K562 (cell line): ENCODE measurements around the gene MYG1. TPM values are rescaled to one million over a fixed set of nuclear protein-coding genes. Genes with fewer than 3 reads are reported as not detected.

ENCODE experiments used
- BCOR ChIP-seq: fragments of 450-650 bp; IDR thresholded peaks from 2 replicates; pipeline ENCODE4 v1.6.1; 2016
- BHLHE40 ChIP-seq: IDR thresholded peaks from 2 replicates; pipeline ENCODE4 v1.6.1; 2011; ENCODE audit warnings: low read length, improper control_type of control experiment
- E2F3 ChIP-seq: fragments of 250-450 bp; sonication (Bioruptor Pico); IDR thresholded peaks from 2 replicates; pipeline ENCODE4 v1.4.0; 2020; ENCODE audit warnings: mild to moderate bottlenecking
- HMG20B ChIP-seq: fragments of 250-450 bp; sonication (Bioruptor Pico); IDR thresholded peaks from 2 replicates; pipeline ENCODE4 v1.5.0; 2021; ENCODE audit warnings: mild to moderate bottlenecking
- MEIS2 ChIP-seq: fragments of 450-650 bp; IDR thresholded peaks from 2 replicates; pipeline ENCODE4 v1.6.1; 2014; ENCODE audit warnings: mild to moderate bottlenecking; ENCODE audit not compliant: partially characterized antibody
- NR2C2 ChIP-seq, 2 experiments: fragments of 200-800 bp in 1 of 2; sonication (Bioruptor generic) in 1 of 2; sonication (generic) in 1 of 2; formaldehyde crosslinking in 1 of 2; IDR thresholded peaks; 2 replicates each; pipeline versions ENCODE4 v1.6.1 to v1.8.0; 2016 to 2022; ENCODE audit warnings: mild to moderate bottlenecking in 1 of 2, missing compliant biosample characterization in 1 of 2, missing genetic modification characterization in 1 of 2, missing genetic modification reagents in 1 of 2
- PRPF4 ChIP-seq: fragments of 200-400 bp; formaldehyde crosslinking; IDR thresholded peaks from one replicate; pipeline ENCODE4 v1.6.1; 2017; ENCODE audit warnings: low read length, low read depth, mild to moderate bottlenecking; ENCODE audit not compliant: insufficient read depth, poor library complexity, severe bottlenecking
- RUNX1 ChIP-seq: sonication (generic); IDR thresholded peaks from 2 replicates; pipeline ENCODE4 v1.6.1; 2016; ENCODE audit warnings: antibody characterized with exemption, low read depth
- SMARCB1 ChIP-seq: IDR thresholded peaks from 2 replicates; pipeline ENCODE4 v1.6.1; 2011; ENCODE audit warnings: improper control_type of control experiment, low read depth; ENCODE audit not compliant: insufficient read length
- SOX6 ChIP-seq: fragments of 450-650 bp; IDR thresholded peaks from 2 replicates; pipeline ENCODE4 v1.6.1; 2014; ENCODE audit warnings: mild to moderate bottlenecking
- SREBF2 ChIP-seq: sonication (generic); formaldehyde crosslinking; IDR thresholded peaks from 2 replicates; pipeline ENCODE4 v1.4.0; 2020; ENCODE audit warnings: mild to moderate bottlenecking, missing genetic modification reagents
- TEAD1 ChIP-seq, 2 experiments: fragments of 450-650 bp in 1 of 2; sonication (generic) in 1 of 2; formaldehyde crosslinking; IDR thresholded peaks; 2 replicates each; pipeline versions ENCODE4 v1.4.0 to v1.8.0; 2020 to 2022; ENCODE audit warnings: mild to moderate bottlenecking in 2 of 2, missing genetic modification reagents in 1 of 2
- ZNF232 ChIP-seq: sonication (generic); formaldehyde crosslinking; IDR thresholded peaks from 2 replicates; pipeline ENCODE4 v1.8.0; 2022; ENCODE audit warnings: mild to moderate bottlenecking, missing genetic modification reagents
- ZNF583 ChIP-seq: fragments of 250-450 bp; sonication (Bioruptor Pico); IDR thresholded peaks from 2 replicates; pipeline ENCODE4 v1.4.0; 2020
- ZNF766 ChIP-seq: fragments of 200-800 bp; sonication (Bioruptor generic); conservative IDR thresholded peaks from 2 replicates; pipeline ENCODE4 v1.6.1; 2016; ENCODE audit warnings: missing genetic modification characterization, missing compliant biosample characterization
- polyA plus RNA-seq, 8 experiments: library from polyadenylated mRNA; depleted of rRNA in 4 of 8; stranded (reverse) in 5 of 8; unstranded in 3 of 8; fragments of >200 nt; fragmentation: Nextera tagmentation in 2 of 8; fragmentation: Illumina TruSeq in 1 of 8; extraction: Ambion mirVana in 2 of 8; extraction: Trizol in 1 of 8; gene quantifications; 2 replicates each; pipeline versions ENCODE4 v1.2.1 to v1.2.3, GENCODE V29; 2011 to 2014; ENCODE audit warnings: inconsistent platforms in 1 of 8, missing spikeins in 1 of 8
- total RNA-seq, 7 experiments: library from RNA; depleted of rRNA in 6 of 7; stranded (reverse); fragments of >200 nt in 6 of 7; fragmentation: Illumina TruSeq in 2 of 7; extraction: Trizol in 2 of 7; gene quantifications; 2 replicates each; pipeline versions ENCODE4 v1.2.1 to v1.2.3, GENCODE V29; 2011 to 2021; ENCODE audit warnings: low replicate concordance in 1 of 7
- TF ChIP-seq, protein P1 (sequence below): sonication (generic); formaldehyde crosslinking; IDR thresholded peaks from 2 replicates; pipeline ENCODE4 v1.9.0; 2022; ENCODE audit warnings: mild to moderate bottlenecking, missing genetic modification reagents
- TF ChIP-seq, protein P2 (sequence below): fragments of 200-800 bp; sonication (Bioruptor generic); IDR thresholded peaks from 2 replicates; pipeline ENCODE4 v1.6.1; 2017; ENCODE audit warnings: missing genetic modification characterization, missing compliant biosample characterization

MYG1 gene
- total and polyA plus RNA-seq, 9 of the 15 experiments (the other 6 are each of a cell fraction or from before 2014, with no cell fraction given): 0.45 to 5.6 (median 2.1) TPM

DNA sequence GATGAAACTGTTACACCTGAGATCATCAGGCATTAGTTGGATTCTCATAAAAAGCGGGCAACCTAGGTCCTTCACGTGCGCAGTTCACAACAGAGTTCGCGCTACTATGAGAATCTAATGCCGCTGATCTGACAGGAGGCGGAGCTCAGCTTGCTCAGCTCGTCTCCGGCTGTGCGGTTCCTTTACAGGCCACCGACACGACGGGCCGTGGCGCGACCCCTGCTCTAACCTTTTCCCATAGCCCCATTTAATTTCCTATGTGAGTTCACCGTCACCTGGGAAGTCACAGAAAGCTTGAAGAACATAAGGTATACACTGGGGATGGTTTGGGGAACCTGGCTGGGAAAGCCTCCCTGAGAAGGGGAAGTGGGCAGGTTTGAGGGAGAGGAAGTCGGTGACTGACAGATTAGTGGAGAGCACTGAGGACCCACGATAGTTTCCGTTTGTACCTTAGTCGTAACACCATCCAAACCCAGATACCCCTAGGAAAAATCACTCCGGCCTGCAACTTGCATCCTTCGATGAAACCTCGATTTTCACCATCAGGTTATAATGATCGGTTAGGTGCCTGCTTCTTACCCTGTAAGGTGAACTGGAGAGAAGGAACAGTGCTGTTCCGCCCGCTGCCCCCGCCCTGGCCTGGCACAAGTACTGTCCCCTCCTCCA, 24.8 kb downstream of the MYG1 start (continued):
- peak; percentile 77; the same call in 1 of the 2 replicates for TF ChIP-seq NR2C2 (CRISPR knock-in tag; IDR thresholded peaks at IDR 0.05)
- TF ChIP-seq NR2C2 (tag; IDR thresholded peaks at IDR 0.05): no peak
- no peak for TF ChIP-seq SREBF2 (CRISPR knock-in tag)
- TF ChIP-seq PRPF4: no peak
- no peak for TF ChIP-seq RUNX1
- TF ChIP-seq ZNF232 (CRISPR knock-in tag): 0 out of 2 replicates have a peak, but pooled peaks have one; percentile 30
- no peak for TF ChIP-seq ZNF583 (CRISPR knock-in tag)
- no peak for TF ChIP-seq HMG20B
- peak; percentile 44 for TF ChIP-seq SMARCB1
- 0 out of 2 replicates have a peak, but pooled peaks have one; percentile 18 for TF ChIP-seq ZNF766
- TF ChIP-seq TEAD1 (CRISPR knock-in tag; IDR thresholded peaks at IDR 0.05): peak in 1 of 2 experiments; percentile 47; a peak in 1 of 4 replicates
- no peak for TF ChIP-seq SOX6
- peak; percentile 46; the same call in 1 of the 2 replicates for TF ChIP-seq BHLHE40
- TF ChIP-seq E2F3 (CRISPR knock-in tag): no peak
- peak; percentile 65 for TF ChIP-seq MEIS2
- TF ChIP-seq, protein P1, sequence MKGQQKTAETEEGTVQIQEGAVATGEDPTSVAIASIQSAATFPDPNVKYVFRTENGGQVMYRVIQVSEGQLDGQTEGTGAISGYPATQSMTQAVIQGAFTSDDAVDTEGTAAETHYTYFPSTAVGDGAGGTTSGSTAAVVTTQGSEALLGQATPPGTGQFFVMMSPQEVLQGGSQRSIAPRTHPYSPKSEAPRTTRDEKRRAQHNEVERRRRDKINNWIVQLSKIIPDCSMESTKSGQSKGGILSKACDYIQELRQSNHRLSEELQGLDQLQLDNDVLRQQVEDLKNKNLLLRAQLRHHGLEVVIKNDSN: peak; percentile 26; the same call in 1 of the 2 replicates
- no peak for TF ChIP-seq BCOR
- TF ChIP-seq, protein P2, sequence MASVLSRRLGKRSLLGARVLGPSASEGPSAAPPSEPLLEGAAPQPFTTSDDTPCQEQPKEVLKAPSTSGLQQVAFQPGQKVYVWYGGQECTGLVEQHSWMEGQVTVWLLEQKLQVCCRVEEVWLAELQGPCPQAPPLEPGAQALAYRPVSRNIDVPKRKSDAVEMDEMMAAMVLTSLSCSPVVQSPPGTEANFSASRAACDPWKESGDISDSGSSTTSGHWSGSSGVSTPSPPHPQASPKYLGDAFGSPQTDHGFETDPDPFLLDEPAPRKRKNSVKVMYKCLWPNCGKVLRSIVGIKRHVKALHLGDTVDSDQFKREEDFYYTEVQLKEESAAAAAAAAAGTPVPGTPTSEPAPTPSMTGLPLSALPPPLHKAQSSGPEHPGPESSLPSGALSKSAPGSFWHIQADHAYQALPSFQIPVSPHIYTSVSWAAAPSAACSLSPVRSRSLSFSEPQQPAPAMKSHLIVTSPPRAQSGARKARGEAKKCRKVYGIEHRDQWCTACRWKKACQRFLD (CRISPR knock-in tag): peak; percentile 19; the same call in 1 of the 2 replicates
